G401.6 (cell line): ENCODE results near the gene TOB1.
"Not testable (repeated sequence)": the region's sequence is repeated elsewhere in the genome, so short reads cannot be mapped to it uniquely, and the experiment has no call there.

ENCODE experiments used
- FAIRE-seq: peaks from 2 replicates; lab custom pipeline; 2012; peaks lifted over from hg19 to GRCh38; lab: Jason Lieb, UNC

Gene TOB1

DNA sequence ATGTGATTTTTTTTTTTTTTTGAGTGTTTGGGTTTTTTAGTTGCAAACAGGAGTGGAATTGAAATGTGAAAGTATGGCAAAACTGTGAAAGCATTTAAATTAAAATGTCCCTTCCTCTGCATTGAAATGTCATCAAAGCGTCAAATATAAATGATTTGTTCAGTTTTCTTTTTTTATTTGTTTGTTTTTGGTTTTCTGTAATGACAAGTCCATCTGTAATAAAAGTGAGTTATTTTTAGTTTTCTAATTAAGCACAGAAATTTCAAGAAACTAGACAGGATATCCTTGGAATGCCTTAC lies 1.9 kb upstream of the TOB1 start:
- FAIRE-seq: peak; percentile 71

DNA sequence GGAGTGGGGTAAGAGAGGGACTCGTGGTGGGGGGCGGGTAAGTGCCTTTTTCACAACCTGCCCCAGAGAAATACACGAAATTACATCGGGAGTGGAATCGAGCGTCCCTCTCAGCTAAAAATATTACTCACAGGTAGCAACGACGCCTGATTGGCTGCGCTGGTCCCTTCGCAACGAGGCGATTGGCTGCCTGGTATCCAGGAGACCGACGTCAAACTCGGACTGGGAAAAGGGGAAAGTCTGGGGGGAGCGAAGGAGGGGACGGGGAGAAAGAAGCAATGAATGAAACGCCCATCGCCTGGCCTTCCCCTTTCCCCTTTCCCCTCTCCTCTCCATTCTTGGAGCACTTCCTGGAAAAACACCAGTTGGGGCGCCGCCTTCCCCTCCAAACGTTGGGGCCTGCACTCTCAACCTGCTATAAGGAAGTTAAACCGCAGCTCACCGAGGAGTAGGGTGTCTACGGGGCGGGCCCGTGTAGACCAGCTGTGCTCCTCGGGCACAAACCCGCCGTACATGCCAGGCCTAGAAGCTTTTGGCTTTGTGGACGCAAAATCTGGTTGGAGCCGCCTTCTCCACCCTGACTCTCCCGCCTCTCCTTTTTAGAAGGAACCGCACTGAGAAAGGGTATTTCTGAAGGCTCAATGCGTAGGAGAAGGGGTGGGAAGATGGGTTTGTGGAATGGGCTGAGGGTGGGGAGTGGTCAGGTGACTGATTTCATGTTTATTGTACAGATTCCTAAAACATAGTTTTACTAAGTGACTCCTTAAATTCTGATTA lies 1.4 kb upstream of the TOB1 start:
- peak; percentile 97 for FAIRE-seq

DNA sequence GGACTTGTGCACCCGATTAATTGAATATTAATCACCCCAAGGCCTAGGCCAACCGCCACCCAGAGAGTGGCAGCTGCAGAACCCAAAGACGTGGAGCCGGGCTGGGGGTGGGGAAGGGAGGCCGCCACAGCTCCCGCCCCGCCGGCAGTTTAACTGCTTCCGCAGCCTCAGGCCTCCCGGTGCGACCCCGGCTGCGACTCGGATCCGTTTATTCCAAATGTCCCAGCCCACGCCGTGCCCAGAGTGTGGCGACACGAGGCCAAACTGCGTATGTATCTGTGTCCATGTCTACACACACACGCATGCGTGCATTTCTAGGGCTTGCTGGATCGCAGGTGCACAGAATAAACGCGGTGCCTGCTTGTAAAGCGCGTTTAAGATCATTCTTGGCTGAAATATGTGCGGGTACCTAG lies 802 bp upstream of the TOB1 start:
- no peak for FAIRE-seq

DNA sequence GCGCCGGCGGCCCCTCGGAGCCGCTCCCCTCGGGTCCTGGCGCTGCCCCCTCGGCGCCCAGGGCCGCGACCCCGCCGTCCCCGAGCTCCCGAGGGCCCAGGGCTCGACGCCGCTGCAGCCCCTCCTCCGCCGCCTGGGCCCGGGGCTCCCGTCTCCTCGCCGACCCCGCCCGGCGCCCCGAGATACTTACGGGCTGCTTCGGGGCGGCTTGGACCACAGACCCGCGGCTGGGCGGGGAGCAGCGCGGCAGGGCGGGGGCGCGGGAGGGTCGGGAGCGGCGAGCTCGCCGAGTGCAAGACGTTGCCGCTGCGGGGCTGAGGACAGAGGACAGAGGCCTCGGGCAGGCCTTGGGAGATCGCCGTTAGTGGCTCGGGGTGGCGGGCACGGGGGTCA lies 290 bp downstream of the TOB1 start:
- FAIRE-seq: no peak

DNA sequence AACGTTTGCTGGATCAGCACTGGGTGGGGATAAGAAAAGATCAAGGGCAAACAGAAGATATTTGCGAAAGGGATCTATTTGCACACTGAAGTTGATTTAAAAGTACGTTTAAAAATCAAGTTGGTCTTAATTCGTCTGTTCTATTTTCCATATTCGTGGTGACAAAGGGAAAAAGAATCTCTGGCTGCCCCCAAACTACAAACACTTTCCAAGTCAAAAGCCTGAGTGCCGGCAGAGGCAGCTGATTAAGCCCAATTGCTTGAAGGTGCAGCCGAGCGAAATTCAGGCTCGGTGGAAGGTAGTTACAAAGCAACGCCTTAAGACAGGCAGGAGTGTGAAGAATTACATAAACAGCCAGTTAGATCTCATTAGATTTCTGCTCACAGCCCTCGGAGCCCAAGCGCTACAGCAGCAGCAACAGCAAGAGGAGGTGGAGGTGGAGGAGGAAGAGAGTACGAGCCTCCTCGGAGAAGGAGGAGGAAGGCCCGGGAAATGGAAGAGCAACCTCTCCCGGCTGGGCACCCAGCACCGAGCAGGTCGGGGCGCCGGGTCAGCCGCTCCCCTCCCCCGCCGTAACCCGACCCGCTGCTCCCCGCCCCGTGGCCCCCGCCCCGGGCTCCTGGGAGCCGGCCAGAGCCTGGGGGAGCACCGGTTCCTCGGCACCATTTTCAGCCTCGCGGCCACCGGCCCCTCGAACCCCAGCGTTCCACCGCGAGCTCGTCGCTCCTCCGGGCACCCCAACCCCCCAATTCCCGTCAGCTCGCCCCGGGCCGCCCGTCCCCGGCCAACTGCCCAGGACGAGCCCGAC lies 890 bp downstream of the TOB1 start:
- no peak for FAIRE-seq

DNA sequence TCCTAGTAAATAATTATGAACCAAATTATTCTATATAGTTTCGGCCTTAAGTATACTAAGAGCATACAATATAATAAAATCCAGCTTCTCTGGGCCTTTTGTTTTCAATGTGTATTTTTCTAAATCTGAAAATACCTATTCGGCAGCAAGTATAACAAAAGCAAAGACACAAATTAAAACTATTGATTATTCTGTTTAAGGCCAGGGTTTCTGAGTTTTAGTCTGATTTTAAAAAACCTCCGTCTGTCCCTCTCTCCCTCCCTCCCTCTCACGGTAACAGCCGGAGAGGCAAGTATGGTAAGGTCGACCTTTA lies 1.5 kb downstream of the TOB1 start:
- no peak for FAIRE-seq

DNA sequence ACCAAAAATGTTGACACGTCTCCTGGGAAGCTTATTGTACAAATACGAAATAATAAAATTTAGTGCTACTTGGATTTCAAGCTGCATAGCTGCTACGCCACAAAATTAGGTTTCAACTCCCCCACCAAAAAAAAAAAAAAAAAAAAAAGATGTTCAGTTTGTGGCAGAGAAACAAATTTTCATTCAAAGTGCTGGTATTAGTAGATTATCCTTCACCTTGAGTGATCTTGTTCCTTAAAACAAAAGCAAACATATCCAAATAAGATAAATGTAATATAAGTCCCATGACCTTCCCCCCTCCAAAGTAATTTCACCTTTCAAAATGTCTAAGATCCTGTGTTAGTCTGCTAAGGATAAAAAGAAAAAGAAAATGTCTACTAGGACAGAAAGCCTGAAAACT lies 2.2 kb downstream of the TOB1 start:
- no peak for FAIRE-seq

DNA sequence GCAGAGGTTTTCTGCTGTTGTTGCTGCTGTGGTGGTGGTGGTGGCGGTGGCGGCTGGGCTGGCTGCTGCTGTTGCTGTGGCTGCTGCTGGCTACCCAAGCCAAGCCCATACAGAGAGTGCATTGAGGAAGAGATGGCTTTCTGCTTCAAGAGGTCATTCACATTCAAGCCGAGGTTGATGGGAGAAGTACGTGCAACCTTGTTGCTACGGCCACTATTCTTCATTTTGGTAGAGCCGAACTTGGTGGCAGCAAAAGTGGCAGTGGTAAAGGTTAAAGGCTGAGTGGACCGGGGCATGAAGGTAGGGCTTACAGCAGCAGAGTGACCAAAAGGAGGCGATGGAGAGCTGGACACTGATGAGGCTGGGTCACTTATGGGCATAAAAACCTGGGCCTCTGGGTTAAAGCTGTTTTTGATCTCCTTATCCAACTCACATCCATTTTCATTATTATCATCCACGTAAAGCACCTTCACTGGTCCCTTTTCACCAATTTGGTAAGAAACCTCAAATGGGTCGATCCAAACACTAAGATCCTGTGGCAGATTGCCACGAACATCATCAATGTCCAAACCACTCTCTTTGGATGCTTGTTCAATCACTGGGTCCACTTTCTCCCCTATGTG lies 2.8 kb downstream of the TOB1 start:
- no peak for FAIRE-seq

DNA sequence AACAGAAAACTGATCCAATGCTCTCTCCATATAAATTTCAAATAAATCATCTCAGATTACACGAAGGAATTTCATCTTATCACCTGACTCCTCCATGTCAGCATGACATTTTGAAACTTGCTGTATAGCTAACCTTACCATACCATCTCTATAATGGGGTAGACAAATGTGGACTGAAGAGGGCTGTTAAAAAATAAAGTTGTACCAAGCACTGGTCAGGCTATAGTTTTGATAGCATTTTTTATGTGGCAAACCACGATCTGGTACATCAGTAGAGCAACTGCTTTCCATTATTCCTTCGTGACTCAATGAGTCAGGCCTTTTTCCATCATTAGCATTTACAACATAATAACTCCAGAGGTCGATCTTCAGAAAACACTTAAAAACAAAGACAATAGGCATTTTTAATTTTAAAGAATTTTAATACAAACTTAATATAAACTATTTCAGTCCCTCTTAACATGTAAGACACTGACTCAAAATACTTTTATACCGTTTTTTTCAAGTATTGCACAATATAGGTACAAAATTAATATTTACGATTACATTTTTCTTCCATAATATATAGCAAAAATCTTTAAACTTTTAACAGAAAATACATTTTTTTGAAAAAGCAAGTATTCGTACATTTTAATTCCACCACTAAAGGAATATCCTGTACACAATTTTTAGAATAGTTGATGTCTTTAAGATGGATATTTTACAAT lies 4.2 kb downstream of the TOB1 start:
- FAIRE-seq: peak; percentile 52

DNA sequence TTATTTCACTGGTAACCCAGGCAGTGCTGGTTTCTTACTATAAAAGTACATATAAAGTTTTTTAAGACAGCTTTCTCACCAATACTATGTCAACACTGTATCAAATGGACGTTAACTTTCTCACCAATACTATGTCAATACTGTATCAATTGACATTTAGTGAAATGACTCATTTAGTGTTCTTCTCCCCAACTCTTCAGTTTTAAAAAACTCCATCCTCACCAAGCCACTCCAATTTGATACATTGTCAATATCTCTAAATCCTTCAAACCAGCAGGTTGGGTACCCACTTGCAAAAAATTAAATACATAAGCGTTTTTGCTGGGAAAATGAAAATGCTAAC lies 4.8 kb downstream of the TOB1 start:
- no peak for FAIRE-seq

DNA sequence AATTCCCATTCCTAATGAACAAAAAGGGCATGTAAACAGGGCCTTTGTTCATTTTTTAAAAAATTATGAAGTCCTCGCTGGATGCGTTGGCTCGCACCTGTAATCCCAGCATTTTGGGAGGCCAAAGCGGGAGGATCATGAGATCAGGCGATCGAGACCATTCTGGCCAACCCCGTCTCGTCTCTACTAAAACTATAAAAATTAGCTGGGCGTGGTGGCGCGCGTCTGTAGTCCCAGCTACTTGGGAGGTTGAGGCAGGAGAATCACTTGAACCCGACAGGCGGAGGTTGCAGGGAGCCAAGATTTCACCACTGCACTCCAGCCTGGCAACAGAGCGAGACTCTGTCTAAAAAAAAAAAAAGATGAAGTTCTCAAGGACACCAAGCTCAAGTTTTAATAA lies 6.4 kb downstream of the TOB1 start:
- FAIRE-seq: not testable (repeated sequence)

DNA sequence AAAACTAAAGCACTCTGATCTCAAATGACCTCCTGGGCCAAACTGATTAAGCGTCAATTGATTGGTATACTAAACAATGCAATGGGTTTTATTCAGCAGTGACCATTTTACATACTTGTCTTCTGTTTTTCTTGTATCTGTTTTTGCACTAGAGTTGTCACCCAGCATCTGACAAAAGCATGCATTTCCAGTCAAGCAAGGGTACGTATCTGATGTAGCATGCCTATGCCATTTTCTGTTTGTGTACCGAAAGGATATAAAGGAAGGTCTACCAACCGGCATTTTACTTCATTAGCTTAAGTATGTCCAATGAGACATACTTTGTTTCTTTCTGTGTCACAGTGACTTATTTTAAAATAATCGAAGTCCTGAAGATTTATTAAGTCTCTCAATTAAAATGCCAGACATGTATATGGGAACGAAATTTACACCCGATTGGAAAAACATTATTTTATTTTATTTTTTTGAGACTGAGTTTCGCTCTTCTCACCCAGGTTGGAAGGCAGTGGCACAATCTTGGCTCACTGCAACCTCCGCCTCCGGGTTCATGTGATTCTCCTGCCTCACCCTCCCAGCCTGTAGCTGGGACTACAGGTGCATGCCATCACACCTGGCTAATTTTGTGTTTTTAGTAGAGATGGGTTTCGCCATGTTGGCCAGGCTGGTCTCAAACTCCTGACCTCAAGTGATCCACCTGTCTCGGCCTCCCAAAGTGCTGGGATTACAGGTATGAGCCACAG lies 7.5 kb downstream of the TOB1 start:
- FAIRE-seq: no peak

DNA sequence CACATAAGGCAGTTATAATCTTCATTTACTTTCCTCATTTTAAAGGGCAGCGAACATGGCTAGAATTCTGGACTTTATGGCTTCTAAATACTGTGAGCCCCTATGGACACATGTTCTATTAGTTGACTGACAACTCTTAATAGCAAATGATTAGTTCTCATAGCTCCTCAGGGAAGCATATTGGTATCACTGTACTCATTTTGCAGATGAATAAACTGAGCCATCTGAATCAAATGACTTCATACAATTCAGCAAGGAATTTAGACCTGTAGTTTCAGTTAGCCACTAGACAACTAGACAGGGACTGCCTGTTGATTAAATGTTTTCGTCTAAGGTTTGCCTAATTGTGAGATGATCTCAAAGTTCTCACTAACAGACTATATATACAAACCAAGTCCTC lies 9.7 kb downstream of the TOB1 start:
- no peak for FAIRE-seq

DNA sequence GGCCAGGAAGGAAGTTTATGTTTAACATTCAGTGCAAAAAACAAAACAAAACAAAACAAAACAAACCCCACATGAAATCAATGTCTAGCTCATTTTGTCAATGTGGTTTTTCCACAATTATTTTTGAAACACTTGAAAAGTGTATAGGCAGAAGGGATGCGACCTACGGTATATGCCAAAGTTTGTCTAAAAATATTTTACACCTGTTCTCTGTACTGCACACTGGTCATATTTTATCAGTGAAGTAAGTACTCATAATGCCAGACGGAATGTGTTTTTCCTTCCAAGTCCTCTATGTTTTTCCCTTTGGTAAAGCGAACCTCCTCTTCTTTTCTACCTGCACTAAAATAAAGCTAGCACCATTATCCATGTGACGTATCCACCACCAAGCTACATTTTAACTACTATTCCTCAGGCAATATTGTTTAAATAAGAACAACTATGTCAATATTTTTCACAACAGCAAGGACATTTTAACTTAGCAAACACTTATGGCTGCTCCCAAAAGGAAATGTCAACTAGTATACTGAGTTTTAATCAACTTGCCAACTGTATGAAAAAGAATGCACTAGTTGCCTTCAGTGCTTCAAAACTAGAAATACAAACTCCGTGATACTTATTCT lies 10.3 kb downstream of the TOB1 start:
- FAIRE-seq: no peak

DNA sequence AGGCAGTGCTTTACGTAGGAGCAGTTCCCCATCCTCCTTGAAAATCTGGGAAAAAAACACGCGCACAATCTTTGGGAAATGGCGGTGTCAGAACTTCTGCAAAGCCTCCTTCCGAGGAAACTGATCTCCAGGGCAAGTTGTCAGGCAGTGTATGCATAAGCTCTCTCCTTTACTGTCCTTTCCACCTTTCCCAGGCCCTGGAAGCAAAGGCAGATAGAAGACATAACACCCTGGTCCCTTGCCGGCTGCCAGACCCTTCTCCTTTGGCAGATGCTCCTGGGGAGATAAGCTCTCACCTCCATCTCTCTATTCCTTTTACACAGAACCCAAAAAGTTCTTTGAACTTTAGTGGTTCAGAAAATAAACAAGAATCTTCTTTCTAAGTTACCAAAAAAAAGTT lies 12.4 kb downstream of the TOB1 start:
- no peak for FAIRE-seq

DNA sequence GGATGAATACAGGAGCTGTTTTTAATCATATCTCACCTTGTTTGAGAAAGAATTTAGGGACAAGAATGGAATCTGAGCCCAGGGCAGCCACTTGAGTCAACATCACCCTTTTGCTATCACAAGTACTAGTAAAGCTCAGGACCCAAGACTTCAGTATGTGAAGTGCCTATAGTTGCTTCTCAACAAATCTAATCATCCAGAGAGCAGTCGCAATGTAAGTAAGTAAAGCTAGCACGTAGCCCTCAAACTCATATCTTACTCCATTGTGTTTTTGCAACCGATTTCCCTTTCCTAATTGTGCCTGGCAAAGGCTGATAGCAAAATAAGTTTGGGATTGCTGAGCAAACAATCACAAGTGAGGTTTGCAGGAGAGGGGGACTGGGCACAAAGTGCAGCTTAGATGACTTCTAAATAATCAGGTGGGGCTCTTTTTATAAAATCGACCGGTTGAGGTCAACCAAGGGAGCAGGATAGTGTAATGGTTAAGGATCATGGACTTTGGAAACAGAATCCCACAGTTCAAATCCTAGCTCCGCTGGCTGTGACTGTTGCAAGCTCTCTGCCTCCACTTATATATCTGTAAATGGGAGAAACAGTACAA lies 13.0 kb downstream of the TOB1 start:
- FAIRE-seq: no peak

DNA sequence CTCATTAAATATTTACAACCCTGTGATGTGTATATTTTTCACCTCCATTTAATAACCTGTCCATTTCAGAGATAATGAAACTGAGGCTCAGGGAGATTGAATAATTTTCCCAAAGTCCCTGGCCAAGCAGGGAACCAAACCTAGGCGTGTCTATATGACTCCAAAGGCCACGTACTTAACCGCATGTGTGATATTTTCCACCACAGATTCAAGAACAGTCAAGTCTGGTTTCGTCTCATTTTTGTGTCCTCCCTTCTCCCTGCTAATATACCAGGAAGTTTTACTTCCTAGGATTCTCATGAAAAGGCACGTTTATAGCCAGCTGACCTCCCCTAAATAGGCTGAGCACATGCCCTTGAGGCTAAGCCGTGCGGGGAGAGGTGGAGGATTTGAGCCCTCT lies 15.5 kb downstream of the TOB1 start:
- no peak for FAIRE-seq

DNA sequence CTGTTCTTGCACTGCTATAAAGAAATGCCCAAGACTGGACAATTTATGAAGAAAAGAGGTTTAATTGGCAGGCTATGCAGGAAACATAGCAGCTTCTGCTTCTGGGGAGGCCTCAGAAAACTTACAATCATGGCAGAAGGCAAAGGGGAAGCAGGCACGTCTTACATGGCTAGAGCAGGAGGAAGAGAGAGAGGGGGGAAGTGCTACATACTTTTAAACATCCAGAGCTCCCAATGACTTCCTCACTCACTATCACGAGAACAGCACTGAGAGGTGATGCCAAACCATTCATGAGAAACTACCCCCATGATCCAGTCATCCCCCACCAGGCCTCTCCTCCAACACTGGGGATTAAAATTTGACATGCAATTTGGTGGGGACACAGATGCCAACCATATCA lies 17.4 kb downstream of the TOB1 start:
- FAIRE-seq: no peak

DNA sequence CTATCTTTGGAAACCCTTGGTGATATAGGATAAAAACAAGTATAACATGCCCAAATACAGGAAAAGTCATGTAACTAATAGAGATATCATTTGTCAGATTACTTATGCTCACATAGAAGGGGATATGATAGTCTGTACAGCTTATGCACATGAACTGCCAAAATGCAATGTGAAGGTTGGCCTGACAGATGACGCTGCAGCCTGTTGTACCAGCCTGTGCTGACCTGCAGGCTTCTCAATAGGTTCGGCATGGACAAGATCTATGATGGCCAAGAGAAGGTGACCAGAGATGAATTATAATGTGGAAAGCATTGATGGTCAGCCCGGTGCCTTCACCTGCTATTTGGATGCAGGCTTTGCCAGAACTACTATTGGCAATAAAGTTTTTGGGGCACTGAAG lies 18.1 kb downstream of the TOB1 start:
- no peak for FAIRE-seq

DNA sequence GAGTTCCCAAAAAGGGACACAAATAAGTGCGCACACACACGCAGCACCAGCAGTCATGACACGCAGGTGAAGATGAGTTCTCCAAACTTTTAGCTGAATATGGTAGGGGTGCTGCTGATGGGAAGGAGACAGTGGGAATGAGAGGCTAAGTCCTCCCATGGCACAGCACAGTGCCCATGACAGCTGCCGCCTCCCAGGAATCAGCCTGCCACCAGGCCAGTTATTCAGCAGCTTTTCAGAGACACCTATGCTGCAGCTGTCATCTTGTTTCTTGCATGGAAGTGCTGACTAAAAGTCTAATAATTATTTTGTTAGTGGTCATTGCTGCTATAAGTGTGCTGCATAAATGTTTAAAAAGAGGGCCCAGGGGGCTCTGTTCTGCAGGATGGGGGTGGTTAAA lies 18.6 kb downstream of the TOB1 start:
- no peak for FAIRE-seq

DNA sequence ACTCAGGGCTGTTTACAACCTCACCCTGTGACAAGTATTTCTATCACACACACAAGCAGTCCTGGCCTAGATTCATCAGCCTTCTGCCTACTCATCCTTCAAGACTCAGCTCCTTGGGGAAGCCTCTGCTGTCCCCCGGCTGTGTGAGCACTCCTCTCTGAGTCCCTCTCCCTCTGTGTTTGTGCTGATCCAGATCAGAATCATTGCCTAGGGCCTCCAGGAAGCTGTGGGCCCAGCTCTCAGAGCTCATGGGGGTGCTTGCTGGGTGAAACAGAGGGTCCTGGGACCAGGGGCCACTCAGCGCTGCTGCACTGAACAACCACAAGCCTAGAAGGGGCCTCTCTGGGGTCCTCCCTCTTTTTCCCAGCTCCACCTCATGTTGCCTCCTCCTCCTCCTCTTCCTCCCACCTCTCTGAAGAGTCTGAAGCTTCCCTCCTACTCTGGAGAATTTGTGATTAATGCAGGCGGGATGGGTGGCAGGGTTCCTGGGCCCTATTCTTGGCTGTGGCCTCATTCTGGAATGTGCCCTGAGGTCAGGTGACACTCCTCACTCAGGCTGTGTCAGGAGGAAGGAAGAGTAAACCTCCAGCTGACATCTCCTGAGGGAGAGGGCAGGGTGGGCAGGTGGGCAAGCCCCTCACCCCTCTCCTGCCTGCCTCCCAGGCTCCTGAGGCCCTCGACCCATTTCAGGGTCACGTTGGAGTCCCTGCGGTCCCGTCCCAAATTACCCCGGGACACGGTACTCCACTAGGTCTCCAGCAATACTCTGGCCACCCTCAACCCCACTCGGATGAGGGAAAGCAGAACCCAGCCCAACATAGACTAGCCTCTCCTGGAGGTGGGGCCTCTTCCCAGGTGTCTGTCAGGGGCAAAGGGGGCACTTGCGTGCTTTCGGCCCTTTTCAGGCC lies 20.7 kb downstream of the TOB1 start:
- no peak for FAIRE-seq
